ENCODE results near the gene CCN6.

GRCh38 chr6:112085286-112086065 lies 31.6 kb downstream of the CCN6 start:
- TF ChIP-seq, protein P1, sequence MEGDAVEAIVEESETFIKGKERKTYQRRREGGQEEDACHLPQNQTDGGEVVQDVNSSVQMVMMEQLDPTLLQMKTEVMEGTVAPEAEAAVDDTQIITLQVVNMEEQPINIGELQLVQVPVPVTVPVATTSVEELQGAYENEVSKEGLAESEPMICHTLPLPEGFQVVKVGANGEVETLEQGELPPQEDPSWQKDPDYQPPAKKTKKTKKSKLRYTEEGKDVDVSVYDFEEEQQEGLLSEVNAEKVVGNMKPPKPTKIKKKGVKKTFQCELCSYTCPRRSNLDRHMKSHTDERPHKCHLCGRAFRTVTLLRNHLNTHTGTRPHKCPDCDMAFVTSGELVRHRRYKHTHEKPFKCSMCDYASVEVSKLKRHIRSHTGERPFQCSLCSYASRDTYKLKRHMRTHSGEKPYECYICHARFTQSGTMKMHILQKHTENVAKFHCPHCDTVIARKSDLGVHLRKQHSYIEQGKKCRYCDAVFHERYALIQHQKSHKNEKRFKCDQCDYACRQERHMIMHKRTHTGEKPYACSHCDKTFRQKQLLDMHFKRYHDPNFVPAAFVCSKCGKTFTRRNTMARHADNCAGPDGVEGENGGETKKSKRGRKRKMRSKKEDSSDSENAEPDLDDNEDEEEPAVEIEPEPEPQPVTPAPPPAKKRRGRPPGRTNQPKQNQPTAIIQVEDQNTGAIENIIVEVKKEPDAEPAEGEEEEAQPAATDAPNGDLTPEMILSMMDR (IDR thresholded peaks at IDR 0.05): no peak
- TF ChIP-seq POLR2A (IDR thresholded peaks at IDR 0.05): no peak
